GM20431 (cell line): ENCODE results near the gene DCUN1D3.

Experiments used
- in situ Hi-C: fragments of 300-500 bp; cut with MseI, MboI; formaldehyde crosslinking; loops from one replicate; pipeline ENCODE4 v1.15.0; 2020; ENCODE audit warnings: low sequenced_read_pairs; ENCODE audit not compliant: unreplicated experiment

The DCUN1D3 gene

GRCh38 chr16:20920799-20921198 lies 20.6 kb upstream of the DCUN1D3 start:
- in situ Hi-C loops: no loop called here

GRCh38 chr16:20920091-20920490 lies 19.9 kb upstream of the DCUN1D3 start:
- in situ Hi-C loops: no loop called here

- in situ Hi-C loops: no loop called here
Observed at GRCh38 chr16:20918486-20919239, 18.5 kb upstream of the DCUN1D3 start.

- in situ Hi-C loops: no loop called here
Observed at GRCh38 chr16:20916942-20917341, 16.8 kb upstream of the DCUN1D3 start.

- in situ Hi-C loops: no loop called here
Observed at GRCh38 chr16:20916289-20916688, 16.1 kb upstream of the DCUN1D3 start.

- in situ Hi-C loops: no loop called here
Observed at GRCh38 chr16:20911361-20911760, 11.2 kb upstream of the DCUN1D3 start.

GRCh38 chr16:20910781-20911321 lies 10.7 kb upstream of the DCUN1D3 start:
- in situ Hi-C loops: no loop called here

- in situ Hi-C loops: no loop called here
Observed at GRCh38 chr16:20906341-20907255, 6.4 kb upstream of the DCUN1D3 start.

- in situ Hi-C loops: no loop called here
Observed at GRCh38 chr16:20905576-20905975, 5.4 kb upstream of the DCUN1D3 start.

- in situ Hi-C loops: no loop called here
Observed at GRCh38 chr16:20904507-20905081, 4.4 kb upstream of the DCUN1D3 start.

- in situ Hi-C loops: no loop called here
Observed at GRCh38 chr16:20903899-20904506, 3.8 kb upstream of the DCUN1D3 start.

- in situ Hi-C loops: no loop called here
Observed at GRCh38 chr16:20903116-20903898, 3.1 kb upstream of the DCUN1D3 start.

GRCh38 chr16:20902426-20902825 lies 2.3 kb upstream of the DCUN1D3 start:
- in situ Hi-C loops: no loop called here

- in situ Hi-C loops: no loop called here
Observed at GRCh38 chr16:20901436-20902112, 1.4 kb upstream of the DCUN1D3 start.

- in situ Hi-C loops: no loop called here
Observed at GRCh38 chr16:20901068-20901435, 894 bp upstream of the DCUN1D3 start.

GRCh38 chr16:20899477-20900298 lies 470 bp downstream of the DCUN1D3 start:
- in situ Hi-C loops: no loop called here

GRCh38 chr16:20899071-20899470 lies 1.1 kb downstream of the DCUN1D3 start:
- in situ Hi-C loops: no loop called here

- in situ Hi-C loops: no loop called here
Observed at GRCh38 chr16:20897922-20898321, 2.2 kb downstream of the DCUN1D3 start.
